Activated naive CD4-positive, alpha-beta T cell treated with Interleukin-2 at 50 U/mL for 16 hours (primary cell): ENCODE data around the gene CCER1.
"Not testable (repeated sequence)": the region's sequence is repeated elsewhere in the genome, so short reads cannot be mapped to it uniquely, and the experiment has no call there.

Experiments
- DNase-seq: peaks from one replicate; pipeline ENCODE4 v3.0.0-alpha.2; 2020

CCER1 gene, protein sequence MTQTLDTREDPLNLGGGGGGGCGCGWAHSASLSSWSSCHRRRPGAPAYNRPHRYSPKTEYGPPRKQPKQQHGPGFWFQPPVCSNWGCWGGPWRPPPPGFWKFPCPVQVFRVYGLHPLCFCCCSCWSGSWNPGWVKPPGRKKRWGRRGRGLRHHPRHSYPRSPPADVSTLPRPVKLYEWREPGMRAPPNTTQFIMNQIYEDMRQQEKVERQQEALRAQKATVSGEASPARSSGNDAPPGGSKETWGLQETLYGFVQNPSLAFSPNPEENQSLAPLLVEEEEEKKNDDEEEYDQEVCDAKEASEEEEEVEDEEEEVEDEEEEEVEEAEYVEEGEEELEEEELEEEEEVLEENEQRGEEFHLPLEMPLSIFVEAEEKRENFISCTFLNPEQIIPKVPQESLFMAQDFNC

DNA sequence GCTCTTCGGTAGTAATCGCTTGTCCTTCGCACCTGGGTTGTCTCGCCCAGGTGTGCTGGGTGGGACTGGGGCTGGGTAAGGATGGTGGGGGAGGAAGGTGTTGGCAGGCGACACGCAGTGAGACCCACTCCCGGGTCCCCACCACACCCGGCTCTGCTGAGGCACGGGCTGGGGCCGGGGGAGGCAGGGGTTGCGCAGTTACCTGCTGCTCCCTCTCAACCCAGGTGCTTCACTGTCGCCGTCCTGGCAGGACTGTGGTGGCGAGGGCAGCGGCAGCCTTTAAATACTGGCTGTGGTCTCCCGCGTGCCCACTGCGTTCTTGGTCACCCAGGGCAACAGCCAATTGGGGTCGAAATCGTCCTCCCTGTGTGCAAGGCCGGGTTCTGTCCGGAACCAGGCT, at the start of gene CCER1:
TSS of gene CCER1 (minus strand) at position 256 of the 400 bp plus-strand sequence. CDS start 434 bp downstream, outside the sequence.
- no peak for DNase-seq

DNA sequence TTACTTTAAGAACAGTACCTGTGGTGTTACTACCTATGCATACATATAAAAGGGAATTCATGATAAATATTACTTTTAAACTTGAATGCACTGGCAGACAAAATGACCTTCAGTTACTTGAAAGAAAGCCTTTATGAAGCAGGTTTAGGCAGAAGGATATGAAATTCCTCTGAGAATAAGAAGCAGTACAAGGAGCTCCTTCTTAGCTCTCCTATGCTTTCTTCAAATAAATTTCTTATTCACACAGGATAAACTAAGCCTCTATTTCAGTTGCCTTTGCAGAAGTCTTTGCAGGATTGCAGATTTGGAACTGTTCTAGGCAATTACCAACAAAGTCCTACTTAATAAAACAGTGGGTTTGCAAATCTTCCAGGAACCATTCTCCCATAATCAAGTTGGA, 48.8 kb upstream of the CCER1 start:
- DNase-seq, result no peak

DNA sequence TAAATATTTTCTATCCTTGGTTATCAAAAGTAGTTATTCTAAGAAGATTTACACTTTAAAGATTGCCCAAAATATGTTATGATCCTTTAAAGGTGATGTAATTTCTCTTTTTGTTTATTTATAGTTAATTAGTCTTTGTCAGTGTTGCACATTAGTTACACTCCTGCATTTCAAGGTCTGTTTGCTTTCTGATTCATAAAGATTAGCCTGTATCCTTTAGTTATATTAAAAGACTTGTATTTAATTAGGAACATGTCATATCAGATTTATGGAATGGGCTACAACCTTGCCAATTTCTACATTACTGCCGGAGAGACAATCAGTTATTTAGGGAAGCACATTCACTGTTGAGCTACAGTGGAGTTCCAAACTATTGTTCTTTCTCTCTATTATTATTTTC, 46.3 kb upstream of the CCER1 start:
- no peak for DNase-seq

DNA sequence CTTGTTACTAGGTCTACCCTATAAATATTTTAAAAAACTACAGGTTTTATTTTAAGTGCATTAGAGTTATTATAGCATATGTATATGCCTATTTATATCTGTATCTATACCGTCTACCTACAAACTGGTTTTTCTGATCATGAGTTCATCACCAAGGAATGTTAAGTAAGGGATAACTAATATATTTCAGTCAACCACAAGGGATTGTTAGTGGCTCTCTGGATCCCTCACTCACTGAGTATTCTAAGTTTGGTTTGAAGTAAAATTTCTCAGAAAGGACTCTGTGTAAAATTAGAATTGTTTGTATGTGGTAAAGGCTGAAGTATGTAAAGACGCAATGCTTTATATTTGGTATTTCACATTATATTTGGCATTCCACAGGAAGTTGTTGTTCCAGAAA, 45.0 kb upstream of the CCER1 start:
- no peak for DNase-seq

DNA sequence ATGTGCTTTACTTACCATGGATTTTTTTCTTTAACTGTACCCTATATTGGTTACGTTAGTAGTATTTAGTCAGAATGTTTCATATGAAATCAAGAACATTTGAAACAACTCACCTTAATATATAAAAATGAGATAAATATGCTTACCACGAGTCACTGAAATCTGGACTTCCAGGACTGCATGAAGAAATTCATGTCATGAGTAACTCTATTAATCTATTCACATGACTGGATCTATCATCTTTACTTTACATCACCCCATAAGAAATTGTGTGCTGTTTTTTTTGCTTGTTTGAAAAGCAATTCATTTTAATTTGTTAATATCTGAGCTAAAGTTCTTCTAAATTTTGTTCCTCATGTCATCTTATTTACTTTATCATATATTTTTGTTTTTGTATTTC, 44.6 kb upstream of the CCER1 start:
- no peak for DNase-seq

DNA sequence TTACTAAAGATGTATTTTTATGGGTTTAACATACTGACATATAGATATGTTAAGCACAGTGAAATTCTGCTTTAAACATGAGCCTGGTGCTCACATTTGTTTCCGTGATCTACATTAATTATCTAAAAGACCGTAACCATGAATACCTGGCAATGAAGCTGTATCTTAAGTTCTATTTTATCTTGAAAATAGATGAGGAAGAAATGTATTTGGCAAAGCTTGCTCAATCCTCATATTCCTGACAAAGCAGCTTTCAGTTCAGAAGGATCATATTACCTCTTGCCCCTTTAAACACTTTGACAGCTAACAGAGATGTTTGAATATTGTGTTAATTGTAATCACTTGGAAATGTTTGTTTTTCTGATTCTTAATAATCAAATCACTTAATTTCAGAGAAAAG, 40.0 kb upstream of the CCER1 start:
- no peak for DNase-seq

DNA sequence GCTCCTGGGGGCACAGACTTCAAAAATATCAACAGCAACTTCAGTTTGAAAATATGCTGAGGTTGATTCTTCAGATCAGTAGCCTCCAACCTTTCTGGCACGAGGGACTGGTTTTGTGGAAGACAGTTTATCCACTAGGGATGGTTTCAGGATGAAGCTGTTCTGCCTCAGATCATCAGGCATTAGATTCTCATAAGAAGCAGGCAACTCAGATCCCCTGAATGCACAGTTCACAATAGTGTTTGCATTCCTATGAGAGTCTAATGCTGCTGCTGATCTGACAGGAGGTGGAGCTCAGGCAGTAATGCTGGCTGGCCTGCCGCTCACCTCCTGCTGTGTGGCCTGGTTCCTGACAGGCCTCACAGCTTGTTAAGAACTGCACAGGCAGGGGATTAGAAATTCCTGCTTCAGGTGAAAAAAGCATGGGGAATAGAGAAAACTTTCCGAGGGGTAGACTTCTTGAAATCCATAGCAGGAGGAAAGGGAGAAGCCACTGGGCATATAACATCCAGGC, 37.0 kb upstream of the CCER1 start:
- no peak for DNase-seq

DNA sequence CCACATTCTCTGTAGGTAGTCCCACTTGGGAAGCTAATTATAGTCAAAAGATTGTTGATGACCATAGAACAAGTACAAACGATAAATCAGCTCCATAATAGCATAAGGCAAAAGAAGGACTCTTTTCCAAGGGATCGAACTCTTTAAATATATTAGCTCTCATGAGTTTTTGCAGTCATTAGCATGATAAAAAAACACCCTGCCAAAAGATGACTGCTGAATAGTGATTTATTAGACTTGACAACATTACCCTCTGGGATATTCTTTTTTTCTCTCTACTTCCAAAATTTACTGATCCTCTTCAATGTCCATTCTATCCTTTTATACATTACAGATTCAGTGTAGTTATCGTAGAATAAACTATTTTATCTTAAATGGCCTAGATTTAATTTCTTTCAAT, 35.6 kb upstream of the CCER1 start:
- no peak for DNase-seq

DNA sequence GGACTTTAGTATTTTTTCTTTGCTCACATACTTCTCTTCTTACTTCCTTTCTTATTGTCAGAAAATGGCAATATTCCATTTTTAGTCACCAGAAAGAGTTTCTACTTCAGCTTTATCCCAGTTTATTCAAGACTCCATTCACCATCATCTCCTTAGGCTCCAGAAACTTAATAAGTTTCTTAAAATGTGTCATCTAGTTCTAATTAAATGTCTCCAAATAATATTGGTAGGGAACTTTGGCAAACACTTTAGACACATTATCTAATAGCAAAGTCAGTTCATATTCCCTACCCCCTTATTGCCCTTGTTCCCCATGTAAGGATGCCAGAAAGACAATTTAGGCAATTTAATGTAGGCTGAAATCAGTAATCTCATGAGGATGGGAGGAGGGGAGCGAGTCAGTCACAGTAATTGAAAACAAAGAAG, 34.7 kb upstream of the CCER1 start:
- DNase-seq, result no peak

DNA sequence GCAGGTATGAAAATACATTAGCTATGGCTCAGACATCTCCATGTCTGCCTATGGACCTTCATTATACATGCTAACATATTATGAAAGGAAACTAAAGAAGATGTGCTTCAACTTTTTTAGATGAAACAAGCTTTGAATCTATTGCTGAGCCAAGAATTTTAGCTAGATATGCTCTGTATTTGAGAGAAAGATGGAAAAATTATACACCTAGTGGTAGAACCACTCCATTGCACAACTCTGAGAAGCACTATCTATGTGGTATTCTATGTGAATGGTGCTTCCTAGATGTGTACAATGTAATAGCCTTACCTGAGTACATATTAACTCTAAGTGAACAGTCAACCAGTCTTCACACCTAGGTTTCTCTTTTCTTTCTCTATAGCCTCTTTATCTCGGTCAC, 32.5 kb upstream of the CCER1 start:
- DNase-seq, result no peak

DNA sequence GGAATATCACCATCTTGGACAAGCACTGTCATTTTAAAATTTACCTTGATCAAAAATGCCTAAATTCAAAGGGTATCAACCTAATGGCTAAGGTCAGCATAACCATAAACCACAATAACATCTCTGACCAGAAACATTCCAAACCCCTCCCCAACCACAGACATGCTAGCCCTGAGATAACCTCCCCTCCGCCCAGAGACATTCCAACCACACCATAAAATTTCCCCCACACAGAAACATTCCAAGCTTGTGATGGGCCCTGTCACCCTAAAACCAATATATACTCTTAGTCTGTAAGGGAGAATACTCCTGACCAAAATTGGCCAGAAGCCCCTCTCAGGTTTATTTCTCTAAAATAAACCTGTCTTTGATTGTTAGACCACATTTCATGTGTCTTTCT, 32.1 kb upstream of the CCER1 start:
- no peak for DNase-seq

DNA sequence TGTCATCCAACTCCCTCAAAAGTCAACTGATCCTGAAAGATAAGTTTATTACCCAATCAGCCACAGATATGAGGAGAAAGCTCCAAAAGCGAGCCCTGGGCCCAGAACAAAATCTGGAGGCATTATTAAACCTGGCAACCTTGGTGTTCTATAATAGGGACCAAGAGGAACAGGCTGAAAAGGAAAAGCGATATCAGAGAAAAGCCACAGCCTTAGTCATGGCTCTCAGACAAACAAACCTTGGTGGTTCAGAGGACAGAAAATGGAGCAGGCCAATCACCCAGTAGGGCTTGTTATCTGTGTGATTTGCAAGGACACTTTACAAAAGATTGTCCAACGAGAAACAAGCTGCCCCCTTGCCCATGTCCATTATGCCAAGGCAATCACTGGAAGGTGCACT, 30.4 kb upstream of the CCER1 start:
- DNase-seq, result not testable (repeated sequence)

DNA sequence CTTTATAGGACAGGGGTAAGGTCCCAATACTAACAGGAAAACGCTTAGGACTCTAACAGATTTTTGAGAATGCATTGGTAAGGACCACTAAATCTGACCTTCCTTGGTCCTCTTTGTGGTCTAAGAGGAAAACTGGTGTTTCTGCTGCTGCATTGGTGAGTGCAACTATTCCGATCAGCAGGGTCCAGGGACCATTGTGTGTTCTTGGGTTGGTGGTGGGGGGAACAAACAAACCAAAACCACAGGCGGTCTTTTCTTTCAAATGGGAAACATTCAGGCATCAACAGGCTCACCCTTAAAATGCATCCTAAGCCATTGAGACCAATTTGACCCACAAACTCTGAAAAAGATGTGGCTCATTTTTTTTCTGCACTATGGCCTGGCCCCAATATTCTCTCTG, 29.1 kb upstream of the CCER1 start:
- no peak for DNase-seq

DNA sequence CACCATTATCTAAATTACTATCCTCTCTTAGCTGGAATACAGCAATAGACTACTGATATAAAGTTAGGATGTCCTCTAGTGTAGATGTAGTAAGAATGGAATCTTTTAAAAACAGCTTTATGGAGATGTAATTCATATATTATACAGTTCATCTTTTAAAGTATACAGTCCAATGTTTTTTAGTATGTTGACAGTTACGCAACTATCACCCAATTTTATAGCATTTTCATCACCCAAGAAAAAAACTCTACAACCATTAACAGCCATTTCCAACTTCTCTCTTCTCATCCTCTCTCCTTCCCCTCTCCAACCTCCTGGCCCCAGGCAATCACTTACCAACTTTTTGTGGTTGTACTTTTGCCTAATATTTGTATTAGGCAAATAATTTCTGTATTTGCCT, 27.2 kb upstream of the CCER1 start:
- no peak for DNase-seq

DNA sequence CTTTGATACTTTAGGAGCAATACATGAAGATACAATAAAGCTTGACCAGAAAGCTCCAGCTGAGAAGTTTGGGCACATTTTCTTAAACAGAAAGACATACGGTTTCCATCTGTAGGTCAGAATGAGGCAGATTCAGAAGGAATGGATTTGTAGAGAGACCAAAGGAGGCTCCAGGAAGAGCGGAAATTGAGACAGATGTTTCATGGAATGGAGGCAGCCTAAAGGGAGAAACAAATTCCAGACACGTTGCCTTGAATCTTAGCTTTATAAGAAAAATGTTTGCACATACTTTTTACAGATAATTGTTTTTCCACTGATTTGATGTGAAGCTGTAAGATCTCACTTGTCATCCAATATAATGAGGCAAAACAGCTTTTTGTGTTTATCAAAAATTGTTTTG, 25.0 kb upstream of the CCER1 start:
- no peak for DNase-seq

DNA sequence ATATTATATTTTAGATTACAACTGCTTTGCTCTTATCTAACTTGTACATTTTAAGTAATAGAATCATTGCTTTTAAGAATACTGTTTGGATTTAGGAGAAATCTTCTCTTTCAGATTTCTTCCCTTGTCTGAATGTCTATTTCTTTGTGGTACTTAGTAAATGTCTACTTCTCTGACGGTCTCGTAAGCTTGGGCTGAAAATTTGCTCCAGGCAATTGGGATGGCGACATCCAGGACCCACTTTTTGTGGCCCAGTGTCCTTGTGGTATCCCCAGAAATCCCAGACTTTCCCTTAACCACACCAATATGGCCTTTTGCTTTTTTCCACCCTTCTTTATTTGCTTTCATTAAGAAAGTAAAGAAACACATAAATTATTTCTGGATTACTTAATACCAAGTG, 24.0 kb upstream of the CCER1 start:
- no peak for DNase-seq

DNA sequence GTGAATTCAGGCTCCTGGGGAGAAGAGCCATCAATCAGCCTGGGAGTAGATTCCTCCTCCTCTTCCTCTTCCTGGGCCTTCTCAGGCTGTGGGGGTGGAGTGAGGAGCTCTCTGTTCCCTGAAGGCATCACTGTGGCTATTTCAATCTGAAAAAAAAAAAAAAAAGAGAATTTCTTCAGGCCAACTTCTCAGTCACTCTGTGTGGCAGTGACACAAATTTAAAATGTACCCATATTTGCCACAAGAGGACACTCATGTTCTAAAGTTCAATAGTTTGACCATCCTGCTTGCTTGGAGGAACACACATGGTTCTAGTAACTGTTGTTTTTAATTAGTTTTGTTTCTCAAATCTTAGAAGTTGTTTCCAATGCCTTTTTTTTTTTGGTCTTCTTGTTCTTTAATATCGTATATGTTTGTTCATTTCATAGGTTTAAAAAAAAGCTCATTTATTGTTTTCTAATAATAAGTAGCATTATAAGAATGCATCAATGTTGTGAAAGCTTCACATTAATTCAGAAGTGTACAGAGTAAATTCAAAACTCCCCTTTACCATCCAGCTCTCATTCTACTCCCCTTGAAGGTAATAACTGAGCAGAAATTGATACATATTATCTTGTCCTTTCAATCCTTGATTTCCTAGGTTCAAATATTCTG, 23.3 kb upstream of the CCER1 start:
- no peak for DNase-seq

DNA sequence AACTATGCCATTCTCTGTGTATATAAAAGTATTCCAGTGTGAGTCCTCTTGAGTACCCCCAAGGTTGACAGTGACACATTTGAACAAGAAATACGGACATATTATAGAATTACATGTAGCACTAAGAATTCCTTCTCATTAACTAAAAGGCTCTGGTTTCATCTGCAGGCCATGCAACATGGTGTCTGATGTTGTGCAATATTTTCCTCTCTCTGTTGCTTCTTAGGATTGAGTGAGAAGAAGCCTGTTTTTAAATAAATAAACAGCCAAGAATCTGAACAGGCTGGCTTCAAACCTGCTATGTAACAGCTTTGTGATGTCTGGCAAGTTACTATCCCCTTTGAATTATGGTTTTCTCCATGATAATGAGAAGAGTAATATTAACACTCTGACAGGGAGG, 22.2 kb upstream of the CCER1 start:
- DNase-seq, result no peak

DNA sequence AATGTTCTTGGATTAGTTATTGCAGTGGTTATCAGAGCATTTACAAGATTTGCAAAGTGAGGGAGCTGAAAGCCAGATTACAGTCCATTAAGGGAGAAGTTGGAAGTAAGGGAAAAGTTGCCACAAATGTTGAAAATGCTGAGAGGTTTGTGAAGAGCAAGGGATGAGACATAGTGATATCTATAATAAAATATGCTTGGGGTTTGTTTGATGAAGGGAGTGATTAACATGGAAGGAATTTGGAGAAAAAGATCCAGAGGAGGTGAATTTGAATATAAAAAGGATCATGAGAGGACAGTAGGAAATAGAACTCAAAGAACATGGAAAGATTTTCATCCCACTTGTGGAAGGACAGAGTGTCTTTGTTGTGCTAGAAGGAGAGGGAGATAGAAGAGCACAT, 19.3 kb upstream of the CCER1 start:
- DNase-seq, result no peak

DNA sequence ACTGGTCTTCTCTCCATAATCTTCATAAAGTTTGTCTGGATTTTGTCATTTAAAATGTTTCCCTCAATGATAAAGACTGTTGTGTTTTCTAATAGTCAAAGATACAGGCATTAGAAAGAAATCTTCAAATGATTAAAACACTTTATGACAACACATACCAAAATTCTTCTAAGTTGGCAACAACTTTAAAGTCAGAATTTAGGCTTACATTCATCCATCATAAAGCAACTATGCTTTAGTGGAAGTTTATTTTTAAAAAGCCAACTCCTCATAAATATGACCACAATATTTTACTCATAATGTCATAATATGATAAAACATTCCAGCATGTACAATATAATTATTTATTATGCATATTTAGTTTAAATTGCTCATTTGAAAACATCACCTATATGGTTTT, 17.2 kb upstream of the CCER1 start:
- no peak for DNase-seq

DNA sequence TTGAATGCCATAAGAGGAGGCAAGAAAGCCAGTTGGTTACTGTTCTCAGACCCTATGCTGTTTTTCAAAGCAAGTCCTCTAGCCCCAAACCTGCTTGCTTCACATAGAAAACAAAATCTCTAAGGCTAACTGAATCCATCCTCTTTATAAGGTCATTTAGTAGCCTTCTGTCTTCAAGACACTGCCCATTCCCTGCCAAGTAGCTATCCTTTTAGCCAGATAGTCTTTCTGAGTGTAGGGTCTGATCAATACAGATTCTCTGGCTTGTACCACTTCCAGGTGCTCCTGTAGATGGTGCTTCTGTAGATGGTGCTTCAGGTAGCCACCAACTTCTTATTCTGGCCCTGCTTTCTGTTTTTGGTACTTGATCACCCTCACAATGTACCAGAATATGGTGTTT, 15.9 kb upstream of the CCER1 start:
- DNase-seq, result no peak

DNA sequence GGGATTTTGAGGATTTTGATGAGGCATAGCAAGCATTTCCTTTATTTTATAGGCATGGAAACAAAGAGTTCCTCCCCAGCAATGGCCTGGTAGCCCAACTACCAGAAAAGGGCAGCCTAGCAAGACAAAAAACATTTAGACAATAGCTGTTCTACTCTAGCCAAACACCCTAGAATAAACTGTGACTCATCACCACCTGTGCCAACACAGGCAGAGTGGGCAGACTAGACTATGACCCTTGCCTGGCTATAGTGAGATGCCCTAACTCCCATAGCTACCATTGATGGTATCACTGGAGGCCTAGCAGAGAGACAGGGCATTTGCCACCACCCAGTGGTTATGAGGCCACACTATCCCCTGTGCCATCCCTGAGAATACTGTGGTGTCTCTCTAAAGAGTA, 15.5 kb upstream of the CCER1 start:
- DNase-seq, result no peak

DNA sequence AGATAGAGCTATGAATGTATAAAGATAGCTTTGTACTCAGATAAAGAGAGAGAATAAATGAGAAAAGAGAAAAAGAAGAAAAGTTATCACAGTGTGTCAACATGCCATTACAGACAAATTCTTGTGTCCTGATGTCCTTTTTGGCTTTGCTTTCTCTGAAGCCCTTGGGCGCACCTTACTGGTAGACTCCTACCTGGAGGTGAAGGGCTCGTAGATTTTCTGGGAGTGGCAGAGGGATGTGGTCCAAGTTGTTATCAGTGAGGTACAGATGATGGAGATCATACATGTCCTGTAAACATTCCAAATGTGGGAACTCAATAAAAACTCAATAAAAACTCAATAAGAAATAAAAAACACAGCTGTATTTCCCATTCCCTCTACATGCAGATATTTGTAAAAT, 14.9 kb upstream of the CCER1 start:
- no peak for DNase-seq

DNA sequence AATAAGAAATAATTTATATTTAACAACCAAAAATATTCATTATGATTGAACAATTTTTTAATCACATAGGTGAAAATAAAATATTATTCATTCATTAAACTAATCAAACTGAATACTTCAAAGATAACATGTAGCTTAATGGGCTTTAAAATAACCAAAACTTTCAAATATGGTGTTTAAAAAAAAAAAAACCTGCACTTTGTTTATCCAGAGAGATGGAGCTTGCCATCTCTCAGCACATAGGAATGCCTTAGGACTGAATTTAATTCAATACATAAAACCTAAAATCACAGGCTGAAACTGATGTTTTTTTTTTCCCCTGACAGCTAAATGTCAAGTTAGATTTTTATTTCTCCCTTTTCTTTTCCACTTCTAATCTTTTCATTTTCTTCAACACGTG, 14.4 kb upstream of the CCER1 start:
- no peak for DNase-seq

DNA sequence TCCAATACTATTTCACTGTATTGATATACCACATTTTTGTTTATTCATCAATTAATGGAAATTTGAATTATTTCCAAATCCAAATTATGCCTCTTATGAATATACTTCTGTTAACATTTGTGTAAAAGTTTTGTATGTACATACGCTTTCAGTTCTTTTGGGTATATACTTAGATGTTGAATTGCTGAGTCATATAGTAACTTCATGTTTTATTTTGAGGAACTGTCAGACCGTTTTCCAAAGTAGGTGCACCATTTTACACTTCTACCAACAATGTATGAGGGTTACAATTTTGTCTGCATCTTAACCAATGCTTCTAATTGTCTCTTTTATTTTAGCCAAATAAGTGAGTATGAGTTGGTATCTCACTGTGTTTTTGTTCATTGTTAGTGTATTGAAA, 10.2 kb upstream of the CCER1 start:
- no peak for DNase-seq
